K562 (cell line): ENCODE data around the gene NDOR1. TPM values are rescaled to one million over a fixed set of nuclear protein-coding genes. Genes with fewer than 3 reads are reported as not detected.

ENCODE experiments used
- E2F3 ChIP-seq: fragments of 250-450 bp; sonication (Bioruptor Pico); IDR thresholded peaks from 2 replicates; pipeline ENCODE4 v1.4.0; 2020; ENCODE audit warnings: mild to moderate bottlenecking
- EHMT2 ChIP-seq: fragments of 450-650 bp; IDR thresholded peaks from 2 replicates; pipeline ENCODE4 v1.6.1; 2018; ENCODE audit warnings: antibody characterized with exemption
- ELF2 ChIP-seq: fragments of 250-450 bp; sonication (Bioruptor Pico); IDR thresholded peaks from 2 replicates; pipeline ENCODE4 v1.5.0; 2021; ENCODE audit warnings: mild to moderate bottlenecking
- ESRRA ChIP-seq: fragments of 450-650 bp; IDR thresholded peaks from 2 replicates; pipeline ENCODE4 v1.6.1; 2014; ENCODE audit warnings: low read depth, mild to moderate bottlenecking, moderate library complexity, borderline replicate concordance
- FOXK1 ChIP-seq: sonication (generic); formaldehyde crosslinking; IDR thresholded peaks from 2 replicates; pipeline ENCODE4 v1.8.0; 2022; ENCODE audit warnings: missing genetic modification reagents, mild to moderate bottlenecking, borderline replicate concordance
- GTF3C2 ChIP-seq: IDR thresholded peaks from 3 replicates; pipeline ENCODE4 v1.6.1; 2011; ENCODE audit warnings: borderline replicate concordance, mild to moderate bottlenecking, moderate library complexity; ENCODE audit not compliant: insufficient read length; ENCODE audit errors: extremely low read depth
- ZBTB40 ChIP-seq, 2 experiments: fragments of 450-650 bp in 1 of 2; sonication (generic) in 1 of 2; formaldehyde crosslinking in 1 of 2; IDR thresholded peaks; 2 replicates each; pipeline versions ENCODE4 v1.7.1 to v1.9.0; 2016 to 2022; ENCODE audit warnings: inconsistent platforms in 1 of 2, mild to moderate bottlenecking in 1 of 2, missing genetic modification reagents in 1 of 2
- ZNF76 ChIP-seq: fragments of 250-450 bp; sonication (Bioruptor Pico); IDR thresholded peaks from 2 replicates; pipeline ENCODE4 v1.4.0; 2020; ENCODE audit warnings: mild to moderate bottlenecking, moderate library complexity, borderline replicate concordance
- ZNF766 ChIP-seq: fragments of 200-800 bp; sonication (Bioruptor generic); conservative IDR thresholded peaks from 2 replicates; pipeline ENCODE4 v1.6.1; 2016; ENCODE audit warnings: missing genetic modification characterization, missing compliant biosample characterization
- polyA plus RNA-seq, 8 experiments: library from polyadenylated mRNA; depleted of rRNA in 4 of 8; stranded (reverse) in 5 of 8; unstranded in 3 of 8; fragments of >200 nt; fragmentation: Nextera tagmentation in 2 of 8; fragmentation: Illumina TruSeq in 1 of 8; extraction: Ambion mirVana in 2 of 8; extraction: Trizol in 1 of 8; gene quantifications; 2 replicates each; pipeline versions ENCODE4 v1.2.1 to v1.2.3, GENCODE V29; 2011 to 2014; ENCODE audit warnings: inconsistent platforms in 1 of 8, missing spikeins in 1 of 8
- total RNA-seq, 7 experiments: library from RNA; depleted of rRNA in 6 of 7; stranded (reverse); fragments of >200 nt in 6 of 7; fragmentation: Illumina TruSeq in 2 of 7; extraction: Trizol in 2 of 7; gene quantifications; 2 replicates each; pipeline versions ENCODE4 v1.2.1 to v1.2.3, GENCODE V29; 2011 to 2021; ENCODE audit warnings: low replicate concordance in 1 of 7
- TF ChIP-seq, protein P1 (sequence below), 2 experiments: IDR thresholded peaks; 2 replicates each; pipeline ENCODE4 v1.6.1; 2012; ENCODE audit warnings: improper control_type of control experiment in 2 of 2, low read depth in 2 of 2, low read length in 2 of 2, borderline replicate concordance in 1 of 2

NDOR1 gene
- total and polyA plus RNA-seq, 9 of the 15 experiments (the other 6 are each of a cell fraction or from before 2014, with no cell fraction given): 0.06 to 36.9 (median 6.9) TPM

- TF ChIP-seq ZBTB40 (IDR thresholded peaks at IDR 0.05): peak; percentile 97
- no peak for TF ChIP-seq ZBTB40 (CRISPR knock-in tag; IDR thresholded peaks at IDR 0.05)
- TF ChIP-seq FOXK1 (CRISPR knock-in tag): 0 out of 2 replicates have a peak, but pooled peaks have one; percentile 64
- 0 out of 2 replicates have a peak, but pooled peaks have one; percentile 62 for TF ChIP-seq ZNF76 (CRISPR knock-in tag)
- no peak for TF ChIP-seq GTF3C2
- no peak for TF ChIP-seq EHMT2
- TF ChIP-seq, protein P1, sequence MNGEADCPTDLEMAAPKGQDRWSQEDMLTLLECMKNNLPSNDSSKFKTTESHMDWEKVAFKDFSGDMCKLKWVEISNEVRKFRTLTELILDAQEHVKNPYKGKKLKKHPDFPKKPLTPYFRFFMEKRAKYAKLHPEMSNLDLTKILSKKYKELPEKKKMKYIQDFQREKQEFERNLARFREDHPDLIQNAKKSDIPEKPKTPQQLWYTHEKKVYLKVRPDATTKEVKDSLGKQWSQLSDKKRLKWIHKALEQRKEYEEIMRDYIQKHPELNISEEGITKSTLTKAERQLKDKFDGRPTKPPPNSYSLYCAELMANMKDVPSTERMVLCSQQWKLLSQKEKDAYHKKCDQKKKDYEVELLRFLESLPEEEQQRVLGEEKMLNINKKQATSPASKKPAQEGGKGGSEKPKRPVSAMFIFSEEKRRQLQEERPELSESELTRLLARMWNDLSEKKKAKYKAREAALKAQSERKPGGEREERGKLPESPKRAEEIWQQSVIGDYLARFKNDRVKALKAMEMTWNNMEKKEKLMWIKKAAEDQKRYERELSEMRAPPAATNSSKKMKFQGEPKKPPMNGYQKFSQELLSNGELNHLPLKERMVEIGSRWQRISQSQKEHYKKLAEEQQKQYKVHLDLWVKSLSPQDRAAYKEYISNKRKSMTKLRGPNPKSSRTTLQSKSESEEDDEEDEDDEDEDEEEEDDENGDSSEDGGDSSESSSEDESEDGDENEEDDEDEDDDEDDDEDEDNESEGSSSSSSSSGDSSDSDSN (IDR thresholded peaks at IDR 0.05; ENCODE audit: borderline replicate concordance in 1 of 2, low read depth in 2 of 2, low read length in 2 of 2): 0 out of 4 replicates have a peak, but pooled peaks have one; percentile 29 to 39
- peak; percentile 98 for TF ChIP-seq ELF2 (CRISPR knock-in tag)
- TF ChIP-seq ESRRA: peak; percentile 65
- TF ChIP-seq ZNF766 (CRISPR knock-in tag): no peak
- peak; percentile 86 for TF ChIP-seq E2F3 (CRISPR knock-in tag)
These were observed at the start of gene NDOR1, which contains the start of gene TMEM203 (continued) for GRCh38 chr9:137205126-137206069.
